Sciatic nerve (tissue), 2 donors: Measurements from ENCODE around the gene GCA. TPM values are rescaled to one million over a fixed set of nuclear protein-coding genes. Genes with fewer than 3 reads are reported as not detected.

Experiments used
- ATAC-seq: fragments of 200-7000 bp; cut with Tn5 transposase; one replicate; pipeline ENCODE4 v1.9.1; 2020; ENCODE audit warnings: mild to moderate bottlenecking, moderate library complexity
- DNase-seq: peaks from one replicate; pipeline ENCODE4 v3.0.0-alpha.2; 2020; ENCODE audit warnings: low spot score
- intact Hi-C: fragments of 100-400 bp; cut with DNase I; formaldehyde crosslinking; loops from one replicate; pipeline ENCODE4 v1.14.2; 2022
- total RNA-seq: library from RNA; stranded (reverse); fragmentation: NEBNext Ultra II Directional; extraction: Animal tissue kit (Norgen Biotek cat#: 25700); gene quantifications from one replicate; pipeline ENCODE4 v1.2.1, GENCODE V29; 2021
- donor health status: DM: no; HTN: no; CAD: no.
- donor health status: DM: no; HTN: no; CAD: no.

Gene GCA
- total RNA-seq, 1 donor from 2014 or later = 35.7 TPM

GRCh38 chr2:162324953-162325352 is 19.0 kb upstream of the GCA start:
- intact Hi-C loops = no loop called here
- DNase-seq (no peak), ATAC-seq (no peak)

GRCh38 chr2:162327134-162327769 is 16.7 kb upstream of the GCA start:
- DNase-seq (no peak), ATAC-seq (no peak)
- intact Hi-C loops = no loop called here

GRCh38 chr2:162327806-162328205 is 16.1 kb upstream of the GCA start:
- intact Hi-C loops = no loop called here
- ATAC-seq = no peak
- DNase-seq = no peak

- DNase-seq (no peak), ATAC-seq (no peak)
- intact Hi-C loops = no loop called here
These were observed 15.3 kb upstream of the GCA start for GRCh38 chr2:162328424-162329157.

- intact Hi-C loops = no loop called here
- no peak for DNase-seq
- ATAC-seq = no peak
These were observed 13.1 kb upstream of the GCA start for GRCh38 chr2:162330881-162331280.

- DNase-seq (no peak), ATAC-seq (no peak)
These were observed 10.0 kb upstream of the GCA start for GRCh38 chr2:162333968-162334367.

GRCh38 chr2:162337868-162338267 is 6.1 kb upstream of the GCA start:
- ATAC-seq (no peak), DNase-seq (no peak)
- intact Hi-C loops = no loop called here

More at GRCh38 chr2:162333968-162334367, 10.0 kb upstream of the GCA start:
- intact Hi-C loops = no loop called here

GRCh38 chr2:162340822-162341221 is 3.1 kb upstream of the GCA start:
- intact Hi-C loops = no loop called here
- no peak for ATAC-seq
- DNase-seq = no peak

- ATAC-seq (no peak), DNase-seq (no peak)
- intact Hi-C loops = no loop called here
These were observed 1.6 kb upstream of the GCA start for GRCh38 chr2:162342321-162342720.

GRCh38 chr2:162342841-162343240 is 1.1 kb upstream of the GCA start:
- ATAC-seq = no peak
- no peak for DNase-seq
- intact Hi-C loops = no loop called here

GRCh38 chr2:162343492-162343823 is 474 bp upstream of the GCA start:
- no peak for ATAC-seq
- intact Hi-C loops = no loop called here
- no peak for DNase-seq

GRCh38 chr2:162344617-162344950 is 652 bp downstream of the GCA start:
- intact Hi-C loops = no loop called here
- ATAC-seq = no peak
- no peak for DNase-seq

GRCh38 chr2:162365392-162365791 is 21.5 kb downstream of the GCA start:
- no peak for ATAC-seq
- DNase-seq = no peak
- intact Hi-C loops = no loop called here

GRCh38 chr2:162368494-162368893 is 24.6 kb downstream of the GCA start:
- ATAC-seq = no peak
- DNase-seq = no peak
- intact Hi-C loops = no loop called here

- DNase-seq (no peak), ATAC-seq (no peak)
- intact Hi-C loops = no loop called here
These were observed 25.6 kb downstream of the GCA start for GRCh38 chr2:162369551-162369950.

GRCh38 chr2:162370931-162371330 is 27.0 kb downstream of the GCA start:
- ATAC-seq (no peak), DNase-seq (no peak)
- intact Hi-C loops = no loop called here

GRCh38 chr2:162372818-162373217 is 28.9 kb downstream of the GCA start:
- ATAC-seq (no peak), DNase-seq (no peak)
- intact Hi-C loops = no loop called here

- intact Hi-C loops = no loop called here
- no peak for DNase-seq
- ATAC-seq = no peak
These were observed 36.0 kb downstream of the GCA start for GRCh38 chr2:162379719-162380580.

- DNase-seq = no peak
- intact Hi-C loops = no loop called here
- no peak for ATAC-seq
These were observed 37.9 kb downstream of the GCA start for GRCh38 chr2:162381851-162382250.

- DNase-seq (no peak), ATAC-seq (no peak)
- intact Hi-C loops = no loop called here
These were observed 38.3 kb downstream of the GCA start for GRCh38 chr2:162382278-162382677.
